Spleen (tissue), 11 donors: Measurements from ENCODE around the gene MYO18B. TPM values are rescaled to one million over a fixed set of nuclear protein-coding genes. Genes with fewer than 3 reads are reported as not detected.
"Not testable (repeated sequence)": the region's sequence is repeated elsewhere in the genome, so short reads cannot be mapped to it uniquely, and the experiment has no call there.

ENCODE experiments used
- DNase-seq: peaks from one replicate; pipeline ENCODE4 v3.0.0-alpha.2; 2020
- H3K27ac ChIP-seq, 8 donors: fragments of 200-600 bp; sonication (generic) in 7 of 8; 1 replicate in 4 of 8; 2 replicates in 4 of 8; pipeline versions ENCODE4 v1.5.0 to v1.8.0; 2016 to 2021; ENCODE audit warnings: inconsistent platforms in 4 of 8, mild to moderate bottlenecking in 4 of 8, moderate library complexity in 1 of 8
- H3K27me3 ChIP-seq, 7 donors: fragments of 200-600 bp; sonication (generic) in 6 of 7; replicated peaks in 1 of 7; 1 replicate in 4 of 7; 2 replicates in 3 of 7; pipeline versions ENCODE4 v1.5.0 to v1.8.0; 2016 to 2021; ENCODE audit warnings: inconsistent platforms in 3 of 7, mild to moderate bottlenecking in 1 of 7
- H3K36me3 ChIP-seq, 6 donors: fragments of 200-600 bp; sonication (generic) in 5 of 6; 1 replicate in 4 of 6; 2 replicates in 2 of 6; pipeline versions ENCODE4 v1.5.0 to v1.8.0; 2016 to 2021; ENCODE audit warnings: inconsistent platforms in 2 of 6
- H3K4me1 ChIP-seq, 6 donors: fragments of 200-600 bp; sonication (generic) in 5 of 6; 1 replicate in 3 of 6; 2 replicates in 3 of 6; pipeline versions ENCODE4 v1.5.0 to v1.8.0; 2016 to 2021; ENCODE audit warnings: inconsistent platforms in 3 of 6
- H3K4me3 ChIP-seq, 8 donors: fragments of 200-600 bp; sonication (generic) in 7 of 8; 1 replicate in 4 of 8; 2 replicates in 4 of 8; pipeline versions ENCODE4 v1.5.0 to v1.8.0; 2016 to 2021; ENCODE audit warnings: inconsistent platforms in 4 of 8, mild to moderate bottlenecking in 4 of 8, moderate library complexity in 2 of 8
- H3K9me3 ChIP-seq, 8 donors: fragments of 200-600 bp; sonication (generic) in 7 of 8; 1 replicate in 4 of 8; 2 replicates in 4 of 8; pipeline versions ENCODE4 v1.5.0 to v1.8.0; 2016 to 2021; ENCODE audit warnings: inconsistent platforms in 4 of 8
- POLR2A ChIP-seq, 3 donors: fragments of 450-650 bp; IDR thresholded peaks; one replicate each; pipeline ENCODE4 v1.5.1; 2017; ENCODE audit warnings: antibody characterized with exemption in 3 of 3, mild to moderate bottlenecking in 1 of 3
- POLR2AphosphoS5 ChIP-seq, 3 donors: sonication (generic); formaldehyde crosslinking; IDR thresholded peaks; one replicate each; pipeline ENCODE4 v1.5.1; 2017; ENCODE audit warnings: antibody characterized with exemption in 3 of 3
- WGBS, 5 donors: extraction: QIAGEN DNeasy Blood & Tissue Kit in 3 of 5; methylation state at CpG; one replicate each; pipeline versions ENCODE4 v1.1.5 to v1.1.7; 2013 to 2018; 5-methylcytosine and 5-hydroxymethylcytosine counted together
- intact Hi-C: fragments of 100-400 bp; cut with DNase I; formaldehyde crosslinking; loops from one replicate; pipeline ENCODE4 v1.15.0; 2023; ENCODE audit warnings: low total_unique reads
- polyA plus RNA-seq, 3 donors: library from polyadenylated mRNA; stranded (reverse); fragments of 200-250 nt; gene quantifications; one replicate each; pipeline ENCODE4 v1.2.1, GENCODE V29; 2013
- total RNA-seq, 7 donors: library from RNA; depleted of rRNA in 3 of 7; stranded (reverse); fragments of >200 nt in 3 of 7; fragmentation: NEBNext Ultra II Directional in 4 of 7; extraction: Animal tissue kit (Norgen Biotek cat#: 25700) in 4 of 7; gene quantifications; one replicate each; pipeline versions ENCODE4 v1.1.0 to v1.2.1, GENCODE V29; 2016 to 2021
- TF ChIP-seq, protein P1 (sequence below), 11 experiments: fragments of 200-600 bp in 7 of 11; fragments of 450-650 bp in 4 of 11; sonication (generic) in 4 of 11; IDR thresholded peaks in 8 of 11; conservative IDR thresholded peaks in 3 of 11; 1 replicate in 7 of 11; 2 replicates in 4 of 11; pipeline versions ENCODE4 v1.4.0 to v1.8.0; 2016 to 2021; ENCODE audit warnings: antibody characterized with exemption in 11 of 11, inconsistent platforms in 4 of 11, mild to moderate bottlenecking in 1 of 11
- donor health status: healthy with polysubstance abuse.
- donor health status: DM: no; HTN: no; CAD: no; lungs with moderate emphysema.
- donor health status: DM: no; HTN: no; CAD: no.
- donor health status: Bipolar disorder and iron deficiency.
- donor health status: healthy.
- donor health status: DM: no; HTN: no; CAD: no.
- donor health status: DM: yes; HTN: yes; CAD: no.

The MYO18B gene
- total and polyA plus RNA-seq, 10 donors = under 0.01 to 0.79 (median 0.12) TPM

- TF ChIP-seq, protein P1, sequence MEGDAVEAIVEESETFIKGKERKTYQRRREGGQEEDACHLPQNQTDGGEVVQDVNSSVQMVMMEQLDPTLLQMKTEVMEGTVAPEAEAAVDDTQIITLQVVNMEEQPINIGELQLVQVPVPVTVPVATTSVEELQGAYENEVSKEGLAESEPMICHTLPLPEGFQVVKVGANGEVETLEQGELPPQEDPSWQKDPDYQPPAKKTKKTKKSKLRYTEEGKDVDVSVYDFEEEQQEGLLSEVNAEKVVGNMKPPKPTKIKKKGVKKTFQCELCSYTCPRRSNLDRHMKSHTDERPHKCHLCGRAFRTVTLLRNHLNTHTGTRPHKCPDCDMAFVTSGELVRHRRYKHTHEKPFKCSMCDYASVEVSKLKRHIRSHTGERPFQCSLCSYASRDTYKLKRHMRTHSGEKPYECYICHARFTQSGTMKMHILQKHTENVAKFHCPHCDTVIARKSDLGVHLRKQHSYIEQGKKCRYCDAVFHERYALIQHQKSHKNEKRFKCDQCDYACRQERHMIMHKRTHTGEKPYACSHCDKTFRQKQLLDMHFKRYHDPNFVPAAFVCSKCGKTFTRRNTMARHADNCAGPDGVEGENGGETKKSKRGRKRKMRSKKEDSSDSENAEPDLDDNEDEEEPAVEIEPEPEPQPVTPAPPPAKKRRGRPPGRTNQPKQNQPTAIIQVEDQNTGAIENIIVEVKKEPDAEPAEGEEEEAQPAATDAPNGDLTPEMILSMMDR (IDR thresholded peaks at IDR 0.05 in 8 of 11, conservative IDR thresholded peaks at IDR 0.05 in 3 of 11) = peak in 8 of 11 experiments; percentile 17 to 50 (median 30)
- TF ChIP-seq POLR2AphosphoS5 (IDR thresholded peaks at IDR 0.05) = no peak
- no peak for DNase-seq
- Histone ChIP-seq H3K9me3 (no peaks in the 10 kb centered on the region), H3K4me1 (peaks cover 0 to 20% (median 4%) of the 10 kb centered on the region in 6 donors), H3K4me3 (no peak overlapping the region), H3K36me3 (peaks cover 0 to 92% (median 25%) of the 10 kb centered on the region in 6 donors), H3K27me3 (no peaks in the 10 kb centered on the region), H3K27ac (no peak overlapping the region)
- intact Hi-C loops = loop anchor here (10.0 kb wide), 1 partner anchor 237 kb away; no protein-coding TSS in a partner anchor
Measured at GRCh38 chr22:25702040-25702439, 39.9 kb upstream of the MYO18B start.

GRCh38 chr22:25702571-25703167 lies 39.3 kb upstream of the MYO18B start:
- Histone ChIP-seq H3K27ac (no peak overlapping the region), H3K27me3 (no peaks in the 10 kb centered on the region), H3K9me3 (no peaks in the 10 kb centered on the region), H3K36me3 (peaks cover 0 to 92% (median 25%) of the 10 kb centered on the region in 6 donors), H3K4me1 (peaks cover 0 to 20% (median 4%) of the 10 kb centered on the region in 6 donors), H3K4me3 (no peak overlapping the region)
- no peak for DNase-seq
- WGBS, 5 donors = 65 to 75% (median 73%) methylated on average over 7 of the region's 7 CpGs
- intact Hi-C loops = loop anchor here (10.0 kb wide), 1 partner anchor 238 kb away; no protein-coding TSS in a partner anchor
- TF ChIP-seq POLR2A (IDR thresholded peaks at IDR 0.05) (no peak), POLR2AphosphoS5 (IDR thresholded peaks at IDR 0.05) (no peak)
- TF ChIP-seq, protein P1 (IDR thresholded peaks at IDR 0.05 in 8 of 11, conservative IDR thresholded peaks at IDR 0.05 in 3 of 11) = no peak

- no peak for DNase-seq
- H3K27me3 ChIP-seq = no peaks in the 10 kb centered on the region
- WGBS, 5 donors = 85 to 91% (median 89%) methylated on average over 2 of the region's 2 CpGs
- H3K27ac ChIP-seq = no peak overlapping the region
- intact Hi-C loops = loop anchor here (10.0 kb wide), 1 partner anchor 240 kb away; no protein-coding TSS in a partner anchor
- peaks cover 0 to 94% (median 29%) of the 10 kb centered on the region in 6 donors for H3K36me3 ChIP-seq
- H3K4me3 ChIP-seq = no peak overlapping the region
- H3K4me1 ChIP-seq = peaks cover 0 to 20% (median 4%) of the 10 kb centered on the region in 6 donors
- TF ChIP-seq POLR2AphosphoS5 (IDR thresholded peaks at IDR 0.05) = no peak
- TF ChIP-seq, protein P1 (IDR thresholded peaks at IDR 0.05 in 8 of 11, conservative IDR thresholded peaks at IDR 0.05 in 3 of 11) = no peak
- no peak for TF ChIP-seq POLR2A (IDR thresholded peaks at IDR 0.05)
- H3K9me3 ChIP-seq = no peaks in the 10 kb centered on the region
Measured at GRCh38 chr22:25704701-25705100, 37.3 kb upstream of the MYO18B start.

DNA sequence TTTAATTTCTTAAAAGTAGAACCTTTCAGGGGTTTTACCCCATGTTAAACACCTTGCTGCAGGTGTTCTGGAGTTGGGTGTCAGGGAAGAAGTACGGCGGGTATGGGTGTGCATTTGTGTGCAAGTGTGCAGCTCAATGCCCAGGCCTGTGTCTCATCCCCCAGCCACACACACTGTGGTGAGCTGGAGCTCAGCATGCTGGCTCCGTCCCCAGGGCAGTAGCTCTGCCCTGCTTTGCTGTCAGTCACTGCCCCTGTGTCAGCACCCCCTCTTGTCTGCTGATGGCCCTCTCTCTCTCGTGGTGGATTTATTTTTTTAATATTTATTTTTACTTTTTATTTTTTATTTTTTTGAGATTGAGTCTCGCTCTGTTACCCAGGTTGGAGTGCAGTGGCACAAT lies 35.8 kb upstream of the MYO18B start:
- intact Hi-C loops = loop anchor here (10.0 kb wide), 1 partner anchor 241 kb away; no protein-coding TSS in a partner anchor
- H3K9me3 ChIP-seq = no peaks in the 10 kb centered on the region
- 88 to 95% (median 94%) methylated on average over 5 of the region's 5 CpGs for WGBS, 5 donors

DNA sequence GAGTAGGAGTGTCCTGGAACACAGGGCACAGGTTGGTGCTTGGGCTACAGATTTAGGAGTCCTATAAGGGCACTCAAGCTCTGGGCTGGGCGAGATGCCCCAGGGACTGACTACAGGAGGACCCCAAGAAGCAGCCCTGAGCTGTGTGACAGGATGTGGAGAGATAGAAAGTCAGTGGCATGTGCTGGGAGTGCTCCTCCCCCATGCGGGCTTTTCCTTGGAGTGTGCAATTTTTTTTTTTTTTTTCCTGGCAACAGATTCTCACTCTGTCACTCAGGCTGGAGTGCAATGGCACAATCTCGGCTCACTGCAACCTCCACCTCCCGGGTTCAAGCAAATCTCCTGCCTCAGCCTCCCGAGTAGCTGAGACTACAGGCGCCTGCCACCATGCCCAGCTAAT lies 33.6 kb upstream of the MYO18B start:
- not testable (repeated sequence) for H3K9me3 ChIP-seq, DNase-seq, H3K27me3 ChIP-seq, H3K4me3 ChIP-seq, H3K4me1 ChIP-seq
- peak overlapping the region in 1 of 8 donors; percentile 32 for H3K27ac ChIP-seq
- WGBS, 5 donors = 83 to 96% (median 90%) methylated on average over 6 of the region's 6 CpGs
- H3K36me3 ChIP-seq = peaks cover 0 to 100% (median 49%) of the 10 kb centered on the region in 6 donors
- intact Hi-C loops = loop anchor here (10.0 kb wide), 1 partner anchor 244 kb away; no protein-coding TSS in a partner anchor

More for the DNA sequence above, 35.8 kb upstream of the MYO18B start:
- Histone ChIP-seq H3K4me3 (no peak overlapping the region), H3K36me3 (peaks cover 0 to 95% (median 35%) of the 10 kb centered on the region in 6 donors), H3K27me3 (no peaks in the 10 kb centered on the region), H3K4me1 (peaks cover 0 to 17% (median 2%) of the 10 kb centered on the region in 6 donors), H3K27ac (no peak overlapping the region)
- no peak for DNase-seq
- TF ChIP-seq POLR2AphosphoS5 (IDR thresholded peaks at IDR 0.05) (no peak), POLR2A (IDR thresholded peaks at IDR 0.05) (no peak)
- TF ChIP-seq, protein P1 (IDR thresholded peaks at IDR 0.05 in 8 of 11, conservative IDR thresholded peaks at IDR 0.05 in 3 of 11) = no peak
